Liver (tissue), 9 donors: Measurements from ENCODE around the gene TBX21. TPM values are rescaled to one million over a fixed set of nuclear protein-coding genes. Genes with fewer than 3 reads are reported as not detected.
"Not testable (repeated sequence)": the region's sequence is repeated elsewhere in the genome, so short reads cannot be mapped to it uniquely, and the experiment has no call there.

ENCODE experiments used
- DNase-seq: peaks from one replicate; pipeline ENCODE4 v3.0.0-alpha.2; 2017; ENCODE audit warnings: low spot score
- H3K27ac ChIP-seq, 2 donors: one replicate each; pipeline ENCODE4 v1.7.0; 2013; ENCODE audit warnings: inconsistent platforms in 2 of 2, low read length in 2 of 2, control low read depth in 1 of 2, low read depth in 1 of 2, mild to moderate bottlenecking in 1 of 2
- H3K27me3 ChIP-seq, 4 donors: one replicate each; pipeline versions ENCODE4 v1.6.1 to v1.7.0; 2013; ENCODE audit warnings: low read length in 3 of 4, inconsistent platforms in 1 of 4, mild to moderate bottlenecking in 1 of 4, moderate library complexity in 1 of 4; ENCODE audit not compliant: control insufficient read depth in 4 of 4, insufficient read depth in 4 of 4
- H3K36me3 ChIP-seq, 4 donors: one replicate each; pipeline versions ENCODE4 v1.6.1 to v1.7.0; 2013; ENCODE audit warnings: low read length in 3 of 4, mild to moderate bottlenecking in 3 of 4, low read depth in 1 of 4, moderate library complexity in 1 of 4; ENCODE audit not compliant: control insufficient read depth in 4 of 4, insufficient read depth in 3 of 4
- H3K4me1 ChIP-seq, 4 donors: one replicate each; pipeline versions ENCODE4 v1.6.1 to v1.7.0; 2013; ENCODE audit warnings: low read length in 3 of 4, mild to moderate bottlenecking in 3 of 4, moderate library complexity in 1 of 4; ENCODE audit not compliant: control insufficient read depth in 4 of 4, insufficient read depth in 4 of 4
- H3K4me3 ChIP-seq, 3 donors: one replicate each; pipeline versions ENCODE4 v1.6.1 to v1.7.0; 2013; ENCODE audit warnings: low read length in 3 of 3, control low read depth in 1 of 3, low read depth in 1 of 3, mild to moderate bottlenecking in 1 of 3
- H3K9ac ChIP-seq, 2 donors: one replicate each; pipeline ENCODE4 v1.7.0; 2013; ENCODE audit warnings: low read length in 2 of 2, mild to moderate bottlenecking in 2 of 2, moderate library complexity in 2 of 2, control low read depth in 1 of 2, low read depth in 1 of 2
- H3K9me3 ChIP-seq, 4 donors: one replicate each; pipeline versions ENCODE4 v1.6.1 to v1.7.0; 2013; ENCODE audit warnings: low read length in 3 of 4; ENCODE audit not compliant: control insufficient read depth in 4 of 4
- ATF3 ChIP-seq: IDR thresholded peaks from 2 replicates; pipeline ENCODE4 v1.6.1; 2016; ENCODE audit warnings: antibody characterized with exemption
- GABPA ChIP-seq, 2 donors: IDR thresholded peaks in 1 of 2; conservative IDR thresholded peaks in 1 of 2; 2 replicates each; pipeline ENCODE4 v1.6.1; 2016; ENCODE audit warnings: antibody characterized with exemption in 2 of 2, mild to moderate bottlenecking in 1 of 2, moderate library complexity in 1 of 2
- HNF4G ChIP-seq: IDR thresholded peaks from 2 replicates; pipeline ENCODE4 v1.6.1; 2016; ENCODE audit warnings: antibody characterized with exemption
- MAX ChIP-seq: IDR thresholded peaks from 2 replicates; pipeline ENCODE4 v1.6.1; 2016; ENCODE audit warnings: antibody characterized with exemption
- REST ChIP-seq: IDR thresholded peaks from 2 replicates; pipeline ENCODE4 v1.6.1; 2016; ENCODE audit warnings: antibody characterized with exemption, mild to moderate bottlenecking
- YY1 ChIP-seq: IDR thresholded peaks from 2 replicates; pipeline ENCODE4 v1.6.1; 2016; ENCODE audit warnings: antibody characterized with exemption, mild to moderate bottlenecking
- ZBTB33 ChIP-seq: IDR thresholded peaks from 2 replicates; pipeline ENCODE4 v1.6.1; 2016; ENCODE audit warnings: antibody characterized with exemption
- WGBS: extraction: QIAGEN DNeasy Blood & Tissue Kit; methylation state at CpG from one replicate; pipeline ENCODE4 v1.1.7; 2013; 5-methylcytosine and 5-hydroxymethylcytosine counted together
- polyA plus RNA-seq, 2 donors: library from polyadenylated mRNA; stranded (reverse) in 1 of 2; unstranded in 1 of 2; fragments of 200-250 nt in 1 of 2; fragments of >200 nt in 1 of 2; fragmentation: Nextera tagmentation in 1 of 2; extraction: Ambion mirVana in 1 of 2; gene quantifications; one replicate each; pipeline versions ENCODE4 v1.2.1 to v1.2.3, GENCODE V29; 2013 to 2015
- total RNA-seq, 2 donors: library from RNA; depleted of rRNA; stranded (reverse); fragments of >200 nt; gene quantifications; one replicate each; pipeline ENCODE4 v1.2.3, GENCODE V29; 2014
- donor health status: healthy.
- donor health status: healthy.
- donor health status: healthy.
- donor health status: healthy.
- donor health status: healthy.

The TBX21 gene
- total and polyA plus RNA-seq, 4 donors: 0.19 to 0.59 (median 0.25) TPM; not detected in 1

- WGBS: 76% methylated on average over 3 of the region's 3 CpGs
- no peaks in the 10 kb centered on the region for H3K4me1 ChIP-seq
- H3K36me3 ChIP-seq: no peaks in the 10 kb centered on the region
- no peak overlapping the region for H3K27ac ChIP-seq
- TF ChIP-seq GABPA (IDR thresholded peaks at IDR 0.05 in 1 of 2, conservative IDR thresholded peaks at IDR 0.05 in 1 of 2): no peak
- no peak for TF ChIP-seq HNF4G
- no peak for TF ChIP-seq REST
- TF ChIP-seq ZBTB33: no peak
- TF ChIP-seq ATF3: no peak
- H3K9ac ChIP-seq: no peak overlapping the region
- peaks cover 5 to 18% (median 8%) of the 10 kb centered on the region in 4 donors for H3K9me3 ChIP-seq
- H3K27me3 ChIP-seq: peaks cover 0 to 2% (median 0%) of the 10 kb centered on the region in 4 donors
- no peak overlapping the region for H3K4me3 ChIP-seq
- DNase-seq: no peak
These were observed 31.0 kb downstream of the TBX21 start for GRCh38 chr17:47763913-47764582.

- H3K27me3 ChIP-seq: peaks cover 0 to 11% (median 7%) of the 10 kb centered on the region in 4 donors
- H3K4me3 ChIP-seq, DNase-seq: not testable (repeated sequence)
These were observed 40.6 kb downstream of the TBX21 start for GRCh38 chr17:47773649-47774048.

GRCh38 chr17:47774331-47774730 is 41.3 kb downstream of the TBX21 start:
- no peak for DNase-seq
- peaks cover 0 to 5% (median 1%) of the 10 kb centered on the region in 4 donors for H3K9me3 ChIP-seq
- H3K27ac ChIP-seq: no peak overlapping the region
- peaks cover 0 to 11% (median 7%) of the 10 kb centered on the region in 4 donors for H3K27me3 ChIP-seq
- TF ChIP-seq MAX: no peak
- no peak for TF ChIP-seq YY1
- TF ChIP-seq REST: no peak
- 62% methylated on average over 4 of the region's 4 CpGs for WGBS
- H3K4me1 ChIP-seq: no peaks in the 10 kb centered on the region
- H3K36me3 ChIP-seq: no peaks in the 10 kb centered on the region
- H3K4me3 ChIP-seq: no peak overlapping the region
- no peak overlapping the region for H3K9ac ChIP-seq

More at GRCh38 chr17:47773649-47774048, 40.6 kb downstream of the TBX21 start:
- 83% methylated on average over 9 of the region's 9 CpGs for WGBS
- H3K9me3 ChIP-seq, H3K4me1 ChIP-seq, H3K9ac ChIP-seq, H3K27ac ChIP-seq, H3K36me3 ChIP-seq: not testable (repeated sequence)
